CD14-positive monocyte (primary cell): ENCODE data around the gene FGGY. TPM values are rescaled to one million over a fixed set of nuclear protein-coding genes. Genes with fewer than 3 reads are reported as not detected.
A peak's percentile ranks its signal among the peaks of the same experiment; 100 is the strongest.

ENCODE experiments used
- DNase-seq, 3 donors: peaks; one replicate each; pipeline ENCODE4 v3.0.0-alpha.2; 2011 to 2022
- H2AFZ ChIP-seq: 2 replicates; pipeline ENCODE4 v1.6.0; 2012; ENCODE audit warnings: mild to moderate bottlenecking, low read depth, low read length, inconsistent platforms; ENCODE audit not compliant: insufficient read depth, poor library complexity, severe bottlenecking
- H3K27ac ChIP-seq, 2 donors: 1 replicate in 1 of 2; 2 replicates in 1 of 2; pipeline ENCODE4 v1.5.1; 2012 to 2013; ENCODE audit warnings: low read length in 2 of 2, control low read depth in 1 of 2, inconsistent platforms in 1 of 2, low read depth in 1 of 2, mild to moderate bottlenecking in 1 of 2
- H3K27me3 ChIP-seq, 2 donors: one replicate each; pipeline versions ENCODE4 v1.6.0 to v1.6.1; 2011 to 2013; ENCODE audit warnings: low read length in 2 of 2; ENCODE audit not compliant: control insufficient read depth in 2 of 2, insufficient read depth in 2 of 2
- H3K36me3 ChIP-seq, 2 donors: replicated peaks in 1 of 2; 1 replicate in 1 of 2; 2 replicates in 1 of 2; pipeline versions ENCODE4 v1.5.1 to v1.6.1; 2012 to 2013; ENCODE audit warnings: low read length in 2 of 2, control low read depth in 1 of 2, inconsistent platforms in 1 of 2, mild to moderate bottlenecking in 1 of 2; ENCODE audit not compliant: insufficient read depth in 2 of 2, control insufficient read depth in 1 of 2
- H3K4me1 ChIP-seq, 2 donors: 1 replicate in 1 of 2; 2 replicates in 1 of 2; pipeline versions ENCODE4 v1.5.1 to v1.6.1; 2012 to 2013; ENCODE audit warnings: low read length in 2 of 2, control low read depth in 1 of 2, inconsistent platforms in 1 of 2, mild to moderate bottlenecking in 1 of 2, moderate library complexity in 1 of 2; ENCODE audit not compliant: insufficient read depth in 2 of 2, control insufficient read depth in 1 of 2
- H3K4me2 ChIP-seq: replicated peaks from 2 replicates; pipeline ENCODE3; 2012; ENCODE audit warnings: low read length, moderate library complexity, mild to moderate bottlenecking; ENCODE audit not compliant: poor library complexity, severe bottlenecking; ENCODE audit errors: extremely low read depth
- H3K4me3 ChIP-seq, 3 experiments: fragments of 200-600 bp in 1 of 3; sonication (generic) in 1 of 3; replicated peaks in 1 of 3; 1 replicate in 2 of 3; 2 replicates in 1 of 3; pipeline ENCODE4 v1.5.1; 2011 to 2013; ENCODE audit warnings: low read length in 3 of 3, mild to moderate bottlenecking in 3 of 3, control low read depth in 2 of 3, low read depth in 2 of 3, inconsistent platforms in 1 of 3, moderate library complexity in 1 of 3
- H3K79me2 ChIP-seq: 2 replicates; pipeline ENCODE4 v1.6.0; 2012; ENCODE audit warnings: mild to moderate bottlenecking, control low read depth, inconsistent platforms, low read length, moderate library complexity; ENCODE audit not compliant: insufficient read depth
- H3K9ac ChIP-seq: 2 replicates; pipeline ENCODE4 v1.6.0; 2017; ENCODE audit warnings: low read length, mild to moderate bottlenecking; ENCODE audit not compliant: insufficient read depth, poor library complexity, severe bottlenecking
- H3K9me3 ChIP-seq, 2 donors: replicated peaks in 1 of 2; 1 replicate in 1 of 2; 2 replicates in 1 of 2; pipeline versions ENCODE4 v1.5.1 to v1.6.1; 2012 to 2013; ENCODE audit warnings: low read length in 2 of 2, control low read depth in 1 of 2; ENCODE audit not compliant: control insufficient read depth in 1 of 2, insufficient read depth in 1 of 2
- H4K20me1 ChIP-seq: 2 replicates; pipeline ENCODE4 v1.6.0; 2012; ENCODE audit warnings: mild to moderate bottlenecking, low read length, control low read depth, moderate library complexity; ENCODE audit not compliant: insufficient read depth
- H3K27ac Mint-ChIP-seq, 7 donors: one replicate each; pipeline ENCODE4 v1.8.0; 2020; ENCODE audit warnings: mild to moderate bottlenecking in 7 of 7, mixed read lengths in 7 of 7, moderate library complexity in 6 of 7, inconsistent platforms in 2 of 7
- H3K27me3 Mint-ChIP-seq, 3 donors: one replicate each; pipeline ENCODE4 v1.8.0; 2021 to 2022; ENCODE audit warnings: low read depth in 3 of 3, mild to moderate bottlenecking in 3 of 3, mixed read lengths in 3 of 3, moderate library complexity in 3 of 3, inconsistent platforms in 1 of 3
- H3K36me3 Mint-ChIP-seq, 2 donors: one replicate each; pipeline ENCODE4 v1.8.0; 2020; ENCODE audit warnings: mixed read lengths in 2 of 2, inconsistent platforms in 1 of 2, mild to moderate bottlenecking in 1 of 2
- H3K4me1 Mint-ChIP-seq: one replicate; pipeline ENCODE4 v1.8.0; 2020; ENCODE audit warnings: mild to moderate bottlenecking, mixed read lengths
- H3K4me3 Mint-ChIP-seq, 2 donors: one replicate each; pipeline ENCODE4 v1.8.0; 2020; ENCODE audit warnings: mild to moderate bottlenecking in 2 of 2, mixed read lengths in 2 of 2, moderate library complexity in 1 of 2
- H3K9me3 Mint-ChIP-seq, 7 donors: one replicate each; pipeline ENCODE4 v1.8.0; 2020 to 2022; ENCODE audit warnings: mixed read lengths in 7 of 7, mild to moderate bottlenecking in 6 of 7, moderate library complexity in 6 of 7, inconsistent platforms in 2 of 7
- WGBS: methylation state at CpG from one replicate; pipeline ENCODE4 v1.1.5; 2013; ENCODE audit warnings: missing lambda C conversion rate; ENCODE audit not compliant: insufficient coverage; 5-methylcytosine and 5-hydroxymethylcytosine counted together
- intact Hi-C, 2 donors: fragments of 100-400 bp; cut with micrococcal nuclease; formaldehyde crosslinking; loops; one replicate each; pipeline versions ENCODE4 v1.15.0 to v1.15.1; 2023
- polyA plus RNA-seq, 3 donors: library from polyadenylated mRNA; depleted of rRNA in 1 of 3; unstranded in 2 of 3; stranded (reverse) in 1 of 3; fragments of 300-500 nt in 2 of 3; fragments of >200 nt in 1 of 3; fragmentation: Illumina TruSeq in 2 of 3; gene quantifications; 1 replicate in 2 of 3; 2 replicates in 1 of 3; pipeline ENCODE4 v1.2.3, GENCODE V29; 2012 to 2021
- TF ChIP-seq, protein P1 (sequence below): fragments of 200-600 bp; IDR thresholded peaks from one replicate; pipeline ENCODE4 v1.8.0; 2022; ENCODE audit warnings: antibody characterized with exemption, mild to moderate bottlenecking

FGGY gene
- polyA plus RNA-seq, 3 donors: 2.3 to 4.3 (median 2.9) TPM

DNA sequence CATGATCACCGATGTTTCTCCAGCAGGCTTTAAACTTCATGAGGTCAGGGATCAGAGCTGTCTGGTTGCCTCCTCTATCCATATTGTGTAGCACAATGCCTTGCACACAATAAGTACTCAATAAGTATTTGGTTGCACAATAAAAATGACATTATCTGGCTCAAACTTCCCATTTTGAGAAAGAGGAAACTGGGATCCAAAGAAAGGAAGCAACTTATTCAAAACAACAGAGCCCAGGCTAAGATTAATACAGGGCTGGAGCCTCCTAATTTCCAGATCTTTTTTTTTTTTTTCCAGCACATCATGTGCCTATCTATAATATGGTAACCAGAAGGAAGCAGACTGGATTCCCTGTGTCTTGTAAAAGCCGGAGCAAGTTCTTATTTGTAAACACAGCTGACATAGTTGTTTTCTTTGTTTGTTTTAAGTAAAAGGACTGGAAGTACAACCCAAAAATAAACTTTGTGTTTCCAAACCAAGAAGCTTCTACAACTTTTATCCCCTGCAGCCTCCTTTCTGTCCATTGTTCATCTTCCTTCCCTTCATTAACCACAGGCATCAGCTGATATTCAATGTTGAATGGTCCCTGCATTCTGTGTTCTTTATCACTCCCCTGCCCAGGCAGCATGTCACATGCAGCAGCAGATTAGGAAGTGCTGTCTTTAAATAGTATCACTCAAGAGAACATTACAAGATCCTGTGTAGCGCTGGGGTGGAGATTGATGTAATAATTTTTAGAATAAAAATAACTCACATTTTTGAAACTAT lies 446.6 kb downstream of the FGGY start:
- peak; percentile 46 to 80 (median 76) for DNase-seq
- no peak overlapping the region for H3K9ac ChIP-seq

DNA sequence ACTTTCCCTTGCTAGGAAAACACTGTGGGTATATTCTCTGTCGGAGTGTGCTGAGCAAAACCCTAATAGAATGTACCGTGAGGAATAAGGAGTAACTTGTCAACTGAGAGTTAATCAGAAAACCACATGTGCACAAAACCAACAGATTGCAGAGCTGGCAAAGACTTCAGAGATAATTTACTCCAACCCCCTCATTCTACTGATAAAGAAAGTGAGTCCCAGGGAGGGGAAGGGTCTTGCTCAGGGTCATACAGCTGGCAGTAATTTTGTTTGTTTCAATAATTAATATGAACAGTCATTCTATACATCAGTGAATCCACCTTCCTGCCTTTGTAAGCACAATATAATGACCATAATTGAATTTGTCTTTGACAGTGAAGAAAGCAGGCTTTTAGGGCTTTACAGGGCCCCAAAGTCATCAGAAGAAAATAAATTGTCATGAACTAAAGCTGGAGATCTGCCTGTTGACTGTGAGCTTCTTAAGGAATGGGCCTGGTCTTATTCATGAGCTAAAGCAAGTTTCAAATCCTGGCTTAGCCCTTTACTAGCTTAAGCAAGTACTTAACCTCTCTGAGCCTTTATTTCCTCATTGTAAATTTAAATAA lies 450.6 kb downstream of the FGGY start:
- no peaks in the 10 kb centered on the region for H3K79me2 ChIP-seq
- Mint-ChIP-seq H3K36me3 (peaks cover 0 to 2% of the 10 kb centered on the region in 2 donors), H3K4me3 (no peak overlapping the region), H3K4me1 (peaks cover 31% of the 10 kb centered on the region), H3K27me3 (no peaks in the 10 kb centered on the region), H3K27ac (no peak overlapping the region), H3K9me3 (peaks cover 0 to 3% (median 0%) of the 10 kb centered on the region in 7 donors)
- no peak overlapping the region for H3K4me3 ChIP-seq
- WGBS: no CpG with 5 or more reads among the region's 2 CpGs
- no peak for DNase-seq
- intact Hi-C loops: no loop called here
- TF ChIP-seq, protein P1, sequence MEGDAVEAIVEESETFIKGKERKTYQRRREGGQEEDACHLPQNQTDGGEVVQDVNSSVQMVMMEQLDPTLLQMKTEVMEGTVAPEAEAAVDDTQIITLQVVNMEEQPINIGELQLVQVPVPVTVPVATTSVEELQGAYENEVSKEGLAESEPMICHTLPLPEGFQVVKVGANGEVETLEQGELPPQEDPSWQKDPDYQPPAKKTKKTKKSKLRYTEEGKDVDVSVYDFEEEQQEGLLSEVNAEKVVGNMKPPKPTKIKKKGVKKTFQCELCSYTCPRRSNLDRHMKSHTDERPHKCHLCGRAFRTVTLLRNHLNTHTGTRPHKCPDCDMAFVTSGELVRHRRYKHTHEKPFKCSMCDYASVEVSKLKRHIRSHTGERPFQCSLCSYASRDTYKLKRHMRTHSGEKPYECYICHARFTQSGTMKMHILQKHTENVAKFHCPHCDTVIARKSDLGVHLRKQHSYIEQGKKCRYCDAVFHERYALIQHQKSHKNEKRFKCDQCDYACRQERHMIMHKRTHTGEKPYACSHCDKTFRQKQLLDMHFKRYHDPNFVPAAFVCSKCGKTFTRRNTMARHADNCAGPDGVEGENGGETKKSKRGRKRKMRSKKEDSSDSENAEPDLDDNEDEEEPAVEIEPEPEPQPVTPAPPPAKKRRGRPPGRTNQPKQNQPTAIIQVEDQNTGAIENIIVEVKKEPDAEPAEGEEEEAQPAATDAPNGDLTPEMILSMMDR: no peak
- H3K27me3 ChIP-seq: no peaks in the 10 kb centered on the region
- H3K4me1 ChIP-seq: peaks cover 33 to 34% of the 10 kb centered on the region in 2 donors
- no peak overlapping the region for H2AFZ ChIP-seq
- no peak overlapping the region for H3K4me2 ChIP-seq
- H3K9me3 ChIP-seq: no peaks in the 10 kb centered on the region
- H3K36me3 ChIP-seq: no peaks in the 10 kb centered on the region
- no peaks in the 10 kb centered on the region for H4K20me1 ChIP-seq
- no peak overlapping the region for H3K9ac ChIP-seq
- no peak overlapping the region for H3K27ac ChIP-seq

More for the DNA sequence above, 446.6 kb downstream of the FGGY start:
- Histone ChIP-seq H3K36me3 (no peaks in the 10 kb centered on the region), H3K79me2 (no peaks in the 10 kb centered on the region), H3K27ac (peak overlapping the region; percentile 63), H4K20me1 (no peaks in the 10 kb centered on the region), H3K4me3 (peak overlapping the region in 2 of 3 experiments; percentile 7 to 59), H3K4me2 (peak overlapping the region; percentile 69), H2AFZ (no peak overlapping the region), H3K9me3 (no peaks in the 10 kb centered on the region), H3K27me3 (no peaks in the 10 kb centered on the region), H3K4me1 (peaks cover 27 to 29% of the 10 kb centered on the region in 2 donors)
- H3K27me3 Mint-ChIP-seq: peaks cover 0 to 3% (median 0%) of the 10 kb centered on the region in 3 donors
- peaks cover 0 to 3% (median 0%) of the 10 kb centered on the region in 7 donors for H3K9me3 Mint-ChIP-seq
- H3K4me3 Mint-ChIP-seq: peak overlapping the region; percentile 44 to 77
- peaks cover 4 to 9% of the 10 kb centered on the region in 2 donors for H3K36me3 Mint-ChIP-seq
- H3K4me1 Mint-ChIP-seq: peaks cover 30% of the 10 kb centered on the region
- TF ChIP-seq, protein P1: no peak
- no CpG with 5 or more reads among the region's 3 CpGs for WGBS
- intact Hi-C loops: no loop called here
- peak overlapping the region; percentile 80 to 95 (median 92) for H3K27ac Mint-ChIP-seq
